HG02840 (cell line): Measurements from ENCODE around the gene LIMS1.
"Not testable (repeated sequence)": the region's sequence is repeated elsewhere in the genome, so short reads cannot be mapped to it uniquely, and the experiment has no call there.

Experiments used
- ATAC-seq: cut with Tn5 transposase; IDR thresholded peaks from one replicate; pipeline ENCODE4 v1.9.1; 2021; ENCODE audit warnings: mild to moderate bottlenecking, moderate library complexity, moderate number of reproducible peaks; ENCODE audit not compliant: unreplicated experiment, low FRiP score

The LIMS1 gene, protein sequence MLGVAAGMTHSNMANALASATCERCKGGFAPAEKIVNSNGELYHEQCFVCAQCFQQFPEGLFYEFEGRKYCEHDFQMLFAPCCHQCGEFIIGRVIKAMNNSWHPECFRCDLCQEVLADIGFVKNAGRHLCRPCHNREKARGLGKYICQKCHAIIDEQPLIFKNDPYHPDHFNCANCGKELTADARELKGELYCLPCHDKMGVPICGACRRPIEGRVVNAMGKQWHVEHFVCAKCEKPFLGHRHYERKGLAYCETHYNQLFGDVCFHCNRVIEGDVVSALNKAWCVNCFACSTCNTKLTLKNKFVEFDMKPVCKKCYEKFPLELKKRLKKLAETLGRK

DNA sequence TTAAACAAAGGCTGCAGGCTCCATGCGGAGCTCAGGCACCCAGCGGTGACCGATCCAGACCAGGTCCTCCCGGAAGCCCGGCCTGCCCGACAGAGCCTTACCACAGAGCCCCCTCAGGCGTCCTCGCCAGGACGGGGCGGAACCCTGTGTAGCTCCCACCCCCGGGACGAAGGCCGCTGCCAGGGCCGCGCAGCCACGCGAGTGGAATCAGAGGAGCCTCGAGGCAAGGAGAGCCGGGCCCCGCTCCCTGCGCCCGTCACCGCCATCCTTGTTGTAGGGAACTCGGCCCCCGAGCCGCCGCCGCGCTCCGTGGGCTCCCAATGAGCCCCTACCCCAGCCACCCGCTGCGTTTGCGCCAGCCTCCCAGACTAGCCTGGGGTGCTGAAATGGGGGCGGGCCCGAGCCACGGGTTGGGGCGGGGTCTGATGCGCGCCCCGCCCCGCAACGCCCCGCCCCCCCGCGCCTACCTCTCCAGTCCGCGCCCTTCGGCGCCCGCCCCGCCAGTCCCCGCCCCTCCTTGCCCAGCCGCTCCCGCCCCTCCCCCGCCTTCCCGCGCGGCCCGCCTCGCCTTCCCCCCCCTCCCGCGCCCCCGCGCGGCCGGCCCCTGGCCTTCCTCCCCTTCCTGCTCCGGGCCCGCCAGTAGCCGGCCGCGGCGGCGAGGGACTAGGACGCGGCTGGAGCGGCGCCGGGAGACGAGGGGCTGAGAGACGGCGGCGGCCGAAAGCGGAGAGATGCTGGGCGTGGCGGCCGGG lies at the start of gene LIMS1:
Gene LIMS1, plus strand, starts transcription at position 639 of the 752 bp plus-strand sequence. Its CDS starts 93 bp downstream, at position 732.
- ATAC-seq = peak; percentile 88

DNA sequence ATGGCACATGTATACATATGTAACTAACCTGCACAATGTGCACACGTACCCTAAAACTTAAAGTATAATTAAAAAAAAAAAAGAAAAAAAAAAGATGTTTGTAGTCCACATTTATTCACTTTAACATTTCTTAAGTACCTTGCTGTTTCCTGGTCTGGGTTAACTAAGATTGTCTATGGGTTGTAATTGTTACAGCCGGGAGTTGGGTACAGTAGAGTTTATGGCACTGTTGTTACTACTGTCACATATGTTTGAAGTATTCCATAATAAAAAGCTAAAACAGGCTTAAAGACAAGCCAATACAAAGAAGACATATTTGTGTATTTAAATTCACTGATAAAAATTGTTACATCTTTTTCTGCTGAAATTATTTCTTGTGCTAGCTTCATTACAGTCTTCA lies 49.0 kb upstream of the LIMS1 start:
- no peak for ATAC-seq

DNA sequence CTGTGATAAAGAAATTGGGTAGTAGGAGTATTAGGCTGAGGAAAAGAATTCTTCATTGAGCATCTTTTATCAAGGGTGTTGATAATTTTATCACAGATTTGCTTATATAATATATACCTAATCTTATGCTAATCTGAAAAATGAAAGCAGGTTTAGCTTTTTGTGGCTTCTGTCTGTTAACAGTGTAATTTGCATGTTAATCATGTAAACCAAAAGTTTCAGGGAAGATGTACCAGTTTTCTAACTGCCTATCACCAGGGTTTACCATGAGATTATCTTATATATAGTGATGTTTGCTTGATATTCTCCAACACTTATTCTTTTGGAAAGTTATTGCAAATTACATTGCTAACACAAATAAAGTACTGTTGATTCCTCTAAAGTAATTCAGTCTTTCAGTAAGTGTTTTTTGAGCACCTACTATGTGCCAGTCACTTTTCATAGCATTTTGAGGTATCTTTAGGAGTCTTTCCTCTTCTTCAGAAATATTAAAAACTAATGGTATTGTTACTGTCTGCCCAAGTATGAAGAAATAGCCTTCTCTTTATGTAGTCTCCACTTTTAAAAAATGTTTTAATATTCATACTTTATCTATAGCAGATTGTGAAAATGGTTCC lies 43.7 kb upstream of the LIMS1 start:
- ATAC-seq = no peak

DNA sequence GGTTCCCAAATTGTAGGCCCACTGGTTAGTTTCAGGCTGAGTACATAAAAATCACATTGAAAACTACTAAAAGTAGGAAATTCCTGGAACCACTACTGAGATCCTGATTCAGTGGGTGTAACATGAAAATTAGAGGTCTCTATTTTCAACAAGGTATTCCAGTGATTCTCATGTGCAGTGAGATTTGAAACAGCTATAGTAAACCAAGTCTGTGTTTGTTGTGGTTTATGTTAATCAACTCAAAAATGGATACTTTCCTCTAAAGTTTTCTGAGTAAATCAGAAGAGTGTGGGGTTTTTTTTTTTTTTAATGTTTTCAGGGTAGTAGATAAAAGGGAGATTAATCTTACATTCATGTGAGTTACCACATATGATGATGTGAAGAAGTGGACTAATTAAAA lies 42.4 kb upstream of the LIMS1 start:
- ATAC-seq = no peak

DNA sequence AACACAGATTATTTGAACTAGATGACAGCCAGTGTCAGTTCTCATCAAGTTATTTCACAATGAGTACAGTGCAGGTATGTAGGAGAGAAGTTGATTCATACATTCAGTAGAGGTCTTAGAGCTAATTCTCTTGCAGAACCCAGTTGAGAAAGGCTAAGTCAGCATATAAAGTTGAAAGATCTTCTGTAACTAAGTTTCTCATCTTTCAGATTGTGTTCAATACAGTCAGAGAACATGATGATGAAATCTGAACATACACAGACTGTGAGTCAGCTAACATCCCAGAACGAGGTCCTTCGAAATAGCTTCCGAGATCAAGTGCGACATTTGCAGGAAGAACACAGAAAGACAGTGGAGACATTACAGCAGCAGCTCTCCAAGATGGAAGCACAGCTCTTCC lies 41.9 kb upstream of the LIMS1 start:
- ATAC-seq = no peak

DNA sequence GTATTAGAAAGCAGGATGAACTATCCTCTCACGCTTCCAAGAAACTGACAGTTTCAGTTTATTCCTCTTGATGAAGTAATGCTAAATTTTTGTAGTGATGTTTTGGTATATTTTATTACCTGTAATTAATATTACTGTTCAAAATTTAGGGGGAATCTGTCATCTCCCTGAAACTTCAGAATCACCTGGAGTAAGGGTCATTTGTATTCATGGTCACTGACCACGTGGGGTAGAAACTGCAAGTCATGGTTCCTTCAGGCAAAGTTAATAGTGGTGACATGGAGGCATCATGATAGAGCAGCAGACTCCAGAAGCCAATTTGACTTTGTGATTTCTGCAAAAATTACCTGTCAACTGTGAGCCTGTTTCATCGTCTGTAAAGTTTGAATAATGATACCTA lies 38.1 kb upstream of the LIMS1 start:
- ATAC-seq = not testable (repeated sequence)

DNA sequence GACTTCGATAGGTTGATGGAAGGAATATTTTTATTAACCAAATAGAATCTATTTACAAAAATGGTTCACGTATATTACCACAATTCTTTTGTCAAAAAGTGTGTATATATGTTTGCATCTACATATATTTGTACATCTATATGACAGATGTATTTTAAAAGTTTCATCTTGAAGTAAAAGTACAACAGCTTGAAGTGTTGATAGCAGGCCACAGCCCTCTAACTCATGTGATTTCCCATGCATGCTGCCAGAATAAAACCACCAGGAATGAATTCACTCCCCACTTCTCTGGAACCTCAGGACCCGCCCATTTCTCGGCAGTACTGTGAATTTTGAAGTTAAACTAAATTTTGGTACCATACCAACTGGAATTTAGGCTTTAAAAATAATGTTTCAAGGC lies 26.6 kb upstream of the LIMS1 start:
- not testable (repeated sequence) for ATAC-seq

DNA sequence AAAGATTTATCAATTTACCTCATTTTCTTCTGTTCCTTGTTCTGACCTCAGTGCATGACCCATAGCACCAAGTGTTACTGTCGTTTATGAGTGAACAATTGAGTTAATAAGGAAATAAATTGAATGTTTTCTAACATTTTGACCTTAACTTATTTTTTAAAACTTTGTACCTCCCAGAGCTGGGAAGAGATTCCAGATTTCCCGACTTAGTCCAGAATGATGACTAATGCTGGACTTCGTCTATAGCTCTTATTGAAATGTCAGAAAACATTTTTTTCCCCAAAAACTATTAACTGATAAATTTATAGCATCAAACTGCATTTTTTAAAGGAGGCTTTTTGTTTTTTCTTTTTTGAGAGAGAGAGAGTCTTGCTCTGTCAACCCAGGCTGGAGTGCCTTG lies 21.8 kb upstream of the LIMS1 start:
- ATAC-seq = not testable (repeated sequence)

DNA sequence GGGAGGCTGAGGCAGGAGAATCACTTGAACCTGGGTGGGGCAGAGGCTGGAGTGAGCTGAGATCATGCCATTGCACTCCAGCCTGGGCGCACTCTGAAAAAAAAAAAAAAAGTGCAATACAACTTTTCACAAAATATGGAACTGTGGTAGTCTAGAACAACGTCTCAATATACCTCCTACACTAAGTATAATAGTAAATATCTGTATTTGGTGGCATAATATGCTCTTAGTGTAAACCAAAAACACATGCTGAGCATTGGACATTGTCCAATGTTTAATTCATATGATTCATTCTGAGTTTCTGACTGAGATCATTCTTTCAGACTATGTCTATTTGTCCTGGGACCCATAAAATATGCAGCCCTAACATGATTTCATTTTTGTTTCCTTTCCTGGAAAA lies 19.8 kb upstream of the LIMS1 start:
- ATAC-seq = not testable (repeated sequence)

DNA sequence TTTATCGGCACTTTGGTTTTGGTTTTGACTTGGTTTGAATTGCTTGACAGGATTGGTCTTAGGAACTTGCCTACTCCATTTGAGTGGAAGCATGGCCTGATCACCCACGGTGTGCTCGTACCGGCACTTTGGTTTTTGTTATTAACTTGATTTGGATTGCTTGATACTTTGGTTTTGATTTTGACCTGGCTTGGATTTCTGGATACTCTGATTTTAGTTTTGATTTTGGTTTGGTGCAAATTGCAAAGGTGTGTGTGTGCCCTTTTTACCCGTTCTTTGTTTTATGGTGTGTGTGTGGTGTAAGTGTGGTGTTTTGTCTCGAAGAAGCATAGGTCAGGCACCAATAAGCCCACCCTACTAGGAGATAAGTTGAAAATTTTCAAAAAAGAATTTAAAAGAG lies 9.6 kb upstream of the LIMS1 start:
- ATAC-seq = not testable (repeated sequence)

DNA sequence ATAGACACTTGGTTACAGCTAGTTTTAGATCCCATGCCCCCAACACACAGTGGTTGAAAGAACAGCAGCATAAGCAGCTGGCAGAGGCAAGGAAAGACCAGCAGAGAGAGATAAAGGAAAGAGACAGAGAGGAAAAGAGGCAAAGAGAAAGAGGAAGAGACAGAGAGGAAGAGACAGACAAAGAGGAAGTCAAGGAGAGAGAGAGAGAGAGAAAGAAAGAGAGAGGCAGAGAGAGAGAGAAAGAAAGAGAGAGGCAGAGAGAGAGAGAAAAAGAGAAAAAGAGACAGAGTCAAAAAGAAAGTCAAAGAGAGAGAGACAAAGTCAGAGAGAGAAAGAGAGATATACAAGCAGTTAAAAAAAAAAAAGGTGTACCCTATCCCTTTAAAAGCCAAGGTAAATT lies 9.0 kb upstream of the LIMS1 start:
- not testable (repeated sequence) for ATAC-seq

DNA sequence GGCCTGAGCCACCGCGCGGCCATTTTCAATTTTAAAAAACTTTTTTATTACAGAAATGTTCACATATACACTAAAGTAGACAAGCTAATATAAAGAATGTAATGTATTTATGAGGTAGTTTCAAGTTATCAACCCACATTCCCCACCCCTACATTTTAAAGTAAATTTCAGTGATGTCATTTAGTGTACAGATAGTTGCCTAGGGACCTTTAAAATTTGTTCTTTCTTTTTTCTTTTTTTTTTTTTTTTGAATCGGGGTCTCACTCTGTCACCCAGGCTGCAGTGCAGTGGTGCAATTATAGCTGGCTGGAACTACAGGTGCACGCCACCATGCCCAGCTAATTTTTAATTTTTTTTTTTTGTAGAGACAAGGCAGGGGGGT lies 2.6 kb upstream of the LIMS1 start:
- ATAC-seq = no peak

DNA sequence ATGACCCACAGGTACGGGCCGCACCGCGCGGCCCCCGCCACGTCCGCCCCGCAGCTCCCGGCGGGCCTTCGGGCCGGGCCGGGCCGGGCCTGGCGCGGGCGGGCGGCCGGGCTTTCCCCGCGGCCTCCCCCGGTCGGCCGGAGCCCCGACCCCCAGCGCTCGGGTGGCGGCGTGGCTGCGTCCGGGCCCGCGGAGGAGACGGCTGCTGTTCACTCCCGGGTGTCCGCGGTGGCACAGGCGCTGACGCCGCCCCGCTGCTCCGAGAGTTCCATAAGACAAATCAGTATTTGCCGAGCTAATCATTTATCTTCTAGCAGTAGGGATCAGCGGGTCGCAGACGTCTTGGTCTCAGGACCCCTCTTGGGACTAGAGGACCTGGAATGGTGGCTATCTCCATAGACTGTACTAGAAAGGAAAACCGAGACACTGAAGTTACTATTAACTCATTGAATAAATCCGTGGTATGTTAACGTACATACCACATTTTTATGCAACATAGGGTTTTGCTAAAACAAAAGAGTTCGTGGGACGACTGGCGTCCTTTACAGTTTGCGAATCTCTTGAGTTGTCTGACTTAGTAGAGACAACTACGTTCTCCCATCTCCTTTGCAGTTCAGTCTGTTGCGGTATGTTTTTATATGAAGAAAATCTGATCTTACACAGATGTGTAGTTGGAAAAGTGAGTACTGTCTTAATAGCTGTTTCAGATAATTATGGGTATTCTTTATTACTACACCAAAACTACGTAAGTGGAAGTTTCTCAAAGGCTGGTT lies 500 bp downstream of the LIMS1 start:
- peak; percentile 36 for ATAC-seq

DNA sequence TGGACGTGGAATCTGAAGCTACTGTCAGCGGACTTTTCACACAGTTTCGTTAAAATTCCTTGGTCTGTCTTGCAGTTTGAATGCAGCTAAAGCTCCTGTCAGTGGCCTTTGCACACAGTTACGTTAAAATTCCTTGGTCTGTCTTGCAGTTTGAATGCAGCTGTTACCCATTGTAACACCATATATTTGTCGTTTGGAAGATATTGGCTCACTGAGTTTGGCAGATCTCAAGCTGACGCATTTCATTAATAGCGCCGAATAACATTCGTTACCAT lies 1.0 kb downstream of the LIMS1 start:
- ATAC-seq = no peak

DNA sequence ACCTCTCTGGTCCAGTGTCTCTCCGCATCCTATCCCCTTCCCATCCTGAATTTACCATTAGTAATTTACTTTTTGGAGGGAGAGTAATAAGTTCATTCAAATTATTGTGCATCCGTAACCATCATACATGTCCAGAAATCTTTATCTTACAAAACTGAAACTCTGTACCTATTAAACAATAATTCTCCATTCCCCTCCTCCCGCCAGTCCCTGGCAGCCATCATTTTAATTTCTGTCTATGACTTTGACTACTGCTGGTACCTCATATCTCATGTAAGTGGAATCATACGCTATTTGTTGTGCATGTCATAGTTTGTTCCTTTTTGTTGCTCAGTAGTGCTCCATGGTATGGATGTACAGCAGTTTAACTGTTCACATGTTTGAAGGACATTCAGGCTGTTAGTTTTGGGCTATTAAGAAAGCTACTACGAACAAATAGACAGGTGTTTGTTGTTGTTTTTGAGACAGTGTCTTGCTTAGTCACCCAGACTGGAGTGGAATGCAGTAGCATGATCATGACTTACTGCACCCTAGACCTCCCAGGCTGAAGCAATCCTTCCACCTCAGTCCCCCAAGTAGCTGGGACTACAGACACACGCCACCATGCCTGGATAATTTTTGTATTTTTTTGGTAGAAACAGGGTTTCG lies 2.0 kb downstream of the LIMS1 start:
- ATAC-seq = no peak

DNA sequence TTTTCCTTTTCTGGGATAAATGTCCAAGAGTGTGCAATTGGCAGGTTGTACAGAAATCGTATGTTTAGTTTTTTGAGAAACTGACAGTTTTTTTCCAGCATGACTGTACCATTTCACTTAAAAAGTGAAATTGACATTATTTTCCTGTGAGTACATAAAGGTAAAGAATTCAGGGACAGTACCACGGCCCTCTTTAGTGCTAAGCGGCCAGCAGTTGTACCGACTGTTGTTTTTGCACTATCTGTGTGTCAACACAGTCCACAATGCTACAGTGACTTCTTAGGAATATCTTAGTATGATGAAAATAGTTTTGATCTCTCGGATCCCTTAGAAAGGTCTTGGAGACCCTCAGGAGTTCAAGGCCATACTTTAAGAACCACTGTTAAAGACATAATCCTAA lies 2.6 kb downstream of the LIMS1 start:
- no peak for ATAC-seq

DNA sequence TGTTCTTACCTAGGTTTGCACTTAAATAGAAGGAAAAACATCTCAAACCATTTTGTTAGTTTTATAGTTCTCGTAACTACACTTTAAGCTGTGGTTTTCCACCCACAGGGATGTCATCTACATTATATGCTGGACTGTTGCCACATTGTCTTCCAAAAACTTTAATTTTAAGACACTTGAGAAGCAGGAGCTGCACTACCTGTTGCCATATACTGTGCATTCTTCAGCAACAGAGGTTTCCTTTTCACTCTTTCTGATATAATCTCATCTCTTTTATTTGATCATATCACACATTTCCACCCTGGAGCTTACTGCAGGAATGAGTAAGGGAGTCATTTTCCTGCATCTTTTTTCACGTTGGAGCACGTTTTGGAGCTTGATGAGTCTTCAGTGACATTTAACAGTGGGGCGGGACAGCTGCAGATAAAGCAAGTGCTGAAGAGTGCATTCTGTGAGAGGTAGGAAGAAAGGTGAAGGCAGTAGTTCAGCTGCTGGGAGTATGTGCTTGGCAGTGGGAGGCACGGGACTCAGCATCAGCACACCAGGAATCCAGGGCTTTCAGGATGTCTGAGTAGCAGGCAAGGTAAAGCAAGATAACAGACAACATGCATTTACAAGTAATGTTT lies 3.8 kb downstream of the LIMS1 start:
- ATAC-seq = no peak

DNA sequence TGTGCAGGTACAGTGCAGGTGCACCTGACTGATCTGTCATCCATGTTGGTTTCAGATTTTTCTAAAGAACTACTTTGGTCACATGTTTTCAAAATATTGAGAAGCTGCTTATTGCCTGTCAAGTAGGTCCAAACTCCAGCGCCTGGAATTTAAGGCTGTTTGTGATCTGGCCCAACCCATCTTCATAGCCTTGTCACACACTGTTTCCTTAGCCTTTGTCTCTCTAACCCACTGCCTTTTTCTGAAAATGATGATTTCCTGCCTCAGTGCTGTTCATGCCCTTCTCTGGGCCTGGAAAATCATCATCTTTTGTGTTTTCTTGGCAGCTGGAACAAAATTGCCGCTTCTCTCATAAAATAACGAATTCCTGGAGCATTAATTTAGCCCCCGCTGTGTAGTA lies 7.2 kb downstream of the LIMS1 start:
- no peak for ATAC-seq

DNA sequence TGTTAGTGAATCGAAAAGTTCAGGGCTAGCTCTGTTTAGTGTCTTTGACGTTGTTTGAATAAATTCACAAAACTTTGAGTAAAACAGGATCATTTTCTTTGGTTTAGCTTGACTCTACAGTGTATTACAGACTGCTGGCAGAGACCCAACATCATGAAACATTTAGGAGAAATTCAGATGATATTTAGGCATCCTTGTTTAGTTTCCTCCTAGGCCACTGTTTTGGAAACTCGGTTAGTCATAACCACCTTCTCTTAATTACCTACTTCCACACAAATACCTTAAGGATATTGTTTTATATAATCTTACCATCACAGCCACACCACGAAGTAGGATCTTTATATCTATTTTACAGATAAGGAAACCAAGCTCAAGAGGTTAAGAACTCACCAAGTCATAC lies 7.8 kb downstream of the LIMS1 start:
- ATAC-seq = no peak

DNA sequence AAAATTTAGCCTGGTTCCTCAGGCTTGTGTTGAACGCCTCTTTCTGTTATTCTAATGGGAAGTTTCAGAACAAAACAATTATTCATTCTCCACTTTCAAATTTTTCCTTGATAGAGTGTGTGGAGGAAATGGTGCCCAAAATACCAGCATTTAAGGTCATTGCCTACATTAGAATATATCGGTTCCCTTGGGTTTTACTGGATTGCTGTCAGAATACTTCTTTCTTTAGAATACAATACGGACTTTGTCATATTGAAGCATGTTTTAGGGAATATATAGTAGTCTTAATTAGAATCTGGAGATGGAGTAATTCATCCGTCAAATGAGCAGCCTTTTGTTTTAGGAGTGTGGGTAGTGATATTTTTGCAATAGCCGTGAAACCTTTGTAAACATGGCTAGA lies 13.3 kb downstream of the LIMS1 start:
- no peak for ATAC-seq
